Neural progenitor cell (in vitro differentiated cells): ENCODE results near the gene NFKBIL1.

ENCODE experiments used
- CTCF ChIP-seq: fragments of 200-600 bp; sonication (generic); IDR thresholded peaks from 2 replicates; pipeline ENCODE4 v1.5.1; 2017; ENCODE audit warnings: antibody characterized with exemption, mild to moderate bottlenecking
- EZH2phosphoT487 ChIP-seq: fragments of 200-600 bp; sonication (generic); IDR thresholded peaks from 2 replicates; pipeline ENCODE4 v1.6.1; 2017; ENCODE audit warnings: antibody characterized with exemption

- TF ChIP-seq CTCF (no peak), EZH2phosphoT487 (no peak)
Measured at GRCh38 chr6:31576897-31577578, 29.6 kb downstream of the NFKBIL1 start.
